ENCODE data around the gene MPL. TPM values are rescaled to one million over a fixed set of nuclear protein-coding genes. Genes with fewer than 3 reads are reported as not detected.

MPL gene
- total and polyA plus RNA-seq, 10 of the 15 experiments (the other 5 are each of a cell fraction or from before 2014, with no cell fraction given), result not detected

DNA sequence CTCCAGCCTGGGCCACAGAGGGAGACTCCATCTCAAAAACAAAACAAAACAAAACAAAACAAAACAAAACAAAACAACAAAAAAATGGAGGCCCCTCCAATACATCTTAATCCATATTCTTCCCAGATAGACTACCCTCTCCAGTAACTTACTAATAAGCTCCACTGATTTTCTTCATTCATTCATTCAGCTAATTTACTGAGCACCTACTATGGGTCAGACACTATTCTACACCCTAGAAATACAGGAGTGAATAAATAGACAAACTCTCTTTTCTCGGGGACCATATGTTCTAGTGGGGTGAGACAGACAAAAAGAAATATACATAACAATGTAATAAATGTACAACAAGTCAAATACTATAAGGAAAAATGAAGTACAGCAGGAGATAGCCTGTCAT, 13.4 kb downstream of the MPL start (continued):
- TF ChIP-seq MEF2B (IDR thresholded peaks at IDR 0.05; ENCODE audit: partially characterized antibody, poor library complexity, severe bottlenecking) (no peak), YBX1 (IDR thresholded peaks at IDR 0.05) (no peak)

DNA sequence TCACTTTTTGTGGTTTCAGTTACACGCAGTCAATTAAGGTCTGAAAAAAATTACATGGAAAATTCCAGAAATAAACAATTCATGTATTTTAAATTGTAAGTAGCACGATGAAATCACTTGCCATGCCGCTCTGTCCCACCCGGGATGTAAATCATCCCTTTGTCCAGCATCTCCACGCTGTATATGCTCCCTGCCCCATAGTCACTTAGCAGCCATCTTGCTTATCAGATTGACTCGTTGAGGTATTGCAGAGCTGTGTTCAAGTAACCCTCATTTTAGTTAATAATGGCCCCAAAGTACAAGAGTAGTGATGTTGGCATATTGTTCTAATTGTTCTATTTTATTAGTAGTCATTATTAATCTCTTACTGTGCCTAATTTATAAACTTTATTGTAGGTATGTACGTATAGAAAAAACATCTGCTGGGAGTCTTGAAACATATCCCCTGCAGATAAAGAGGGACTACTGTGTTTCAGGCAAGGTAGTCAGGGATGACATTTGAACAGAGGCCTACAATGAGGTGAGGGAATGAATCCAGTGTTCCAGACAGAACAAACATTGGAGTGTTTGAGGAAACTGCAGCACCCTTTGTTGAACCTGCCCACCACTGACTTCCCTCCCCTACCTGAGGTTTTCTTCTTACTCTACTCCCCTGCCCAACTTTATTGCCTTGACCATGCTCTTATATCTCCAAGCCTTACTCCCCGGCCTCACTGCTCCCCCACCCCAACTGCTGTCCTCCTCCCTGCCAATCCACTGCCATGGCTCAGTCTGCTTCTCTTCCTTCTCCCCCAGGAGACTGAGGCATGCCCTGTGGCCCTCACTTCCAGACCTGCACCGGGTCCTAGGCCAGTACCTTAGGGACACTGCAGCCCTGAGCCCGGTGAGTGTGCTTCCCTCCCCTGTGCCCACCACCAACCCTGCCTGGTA, 14.1 kb downstream of the MPL start:
- POLR2A ChIA-PET, result no interaction called here
- BruUV-seq (replicated peaks), result no TSS peak
- Histone ChIP-seq H3K27me3 (replicated peaks in 1 of 2; ENCODE audit: control insufficient read depth in 2 of 2, insufficient read depth in 2 of 2, low read length in 1 of 2) (no peaks in the 10 kb centered on the region), H3K9me3 (replicated peaks; ENCODE audit: control insufficient read depth, insufficient read depth, low read length) (no peaks in the 10 kb centered on the region), H3K27ac (ENCODE audit: control insufficient read depth, insufficient read depth) (no peak overlapping the region), H3K79me2 (ENCODE audit: control insufficient read depth, insufficient read depth, low read length) (no peaks in the 10 kb centered on the region), H4K20me1 (ENCODE audit: control insufficient read depth, insufficient read depth) (no peaks in the 10 kb centered on the region), H3K9ac (ENCODE audit: control insufficient read depth, insufficient read depth, low read length) (no peak overlapping the region), H3K4me1 (ENCODE audit: control insufficient read depth, insufficient read depth, low read length) (no peaks in the 10 kb centered on the region), H2AFZ (ENCODE audit: control insufficient read depth, low read depth, low read length) (no peak overlapping the region), H3K36me3 (ENCODE audit: control insufficient read depth in 2 of 2, insufficient read depth in 2 of 2, low read length in 1 of 2) (no peaks in the 10 kb centered on the region), H3K4me3 (no peak overlapping the region), H3K4me2 (ENCODE audit: control insufficient read depth, insufficient read depth) (no peak overlapping the region)
- ATAC-seq (no peak), FAIRE-seq (no peak), DNase-seq (ENCODE audit: low read depth, low spot score) (no peak)
- intact Hi-C loops (cut with micrococcal nuclease; ENCODE audit: unreplicated experiment), result no loop called here
- WGBS (ENCODE audit: insufficient coverage, insufficient replicate concordance, low lambda C conversion rate, missing lambda C conversion rate), result 88% methylated on average over 10 of the region's 10 CpGs
- in situ Hi-C loops (cut with MboI), result no loop called here
- CTCF ChIA-PET, result no interaction called here
- RAD21 ChIA-PET (ENCODE audit: unreplicated experiment), result no interaction called here
- SMC1A ChIA-PET (ENCODE audit: uncharacterized antibody, unreplicated experiment), result no interaction called here
- TF ChIP-seq, protein P1, sequence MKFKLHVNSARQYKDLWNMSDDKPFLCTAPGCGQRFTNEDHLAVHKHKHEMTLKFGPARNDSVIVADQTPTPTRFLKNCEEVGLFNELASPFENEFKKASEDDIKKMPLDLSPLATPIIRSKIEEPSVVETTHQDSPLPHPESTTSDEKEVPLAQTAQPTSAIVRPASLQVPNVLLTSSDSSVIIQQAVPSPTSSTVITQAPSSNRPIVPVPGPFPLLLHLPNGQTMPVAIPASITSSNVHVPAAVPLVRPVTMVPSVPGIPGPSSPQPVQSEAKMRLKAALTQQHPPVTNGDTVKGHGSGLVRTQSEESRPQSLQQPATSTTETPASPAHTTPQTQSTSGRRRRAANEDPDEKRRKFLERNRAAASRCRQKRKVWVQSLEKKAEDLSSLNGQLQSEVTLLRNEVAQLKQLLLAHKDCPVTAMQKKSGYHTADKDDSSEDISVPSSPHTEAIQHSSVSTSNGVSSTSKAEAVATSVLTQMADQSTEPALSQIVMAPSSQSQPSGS (IDR thresholded peaks at IDR 0.05; ENCODE audit: low read length), result no peak
- no peak for TF ChIP-seq SMC3 (IDR thresholded peaks at IDR 0.05; ENCODE audit: borderline replicate concordance, low read length)
- TF ChIP-seq, protein P2, sequence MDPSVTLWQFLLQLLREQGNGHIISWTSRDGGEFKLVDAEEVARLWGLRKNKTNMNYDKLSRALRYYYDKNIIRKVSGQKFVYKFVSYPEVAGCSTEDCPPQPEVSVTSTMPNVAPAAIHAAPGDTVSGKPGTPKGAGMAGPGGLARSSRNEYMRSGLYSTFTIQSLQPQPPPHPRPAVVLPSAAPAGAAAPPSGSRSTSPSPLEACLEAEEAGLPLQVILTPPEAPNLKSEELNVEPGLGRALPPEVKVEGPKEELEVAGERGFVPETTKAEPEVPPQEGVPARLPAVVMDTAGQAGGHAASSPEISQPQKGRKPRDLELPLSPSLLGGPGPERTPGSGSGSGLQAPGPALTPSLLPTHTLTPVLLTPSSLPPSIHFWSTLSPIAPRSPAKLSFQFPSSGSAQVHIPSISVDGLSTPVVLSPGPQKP (IDR thresholded peaks at IDR 0.05; ENCODE audit: low read depth, low read length), result no peak
- no peak for TF ChIP-seq ATF3 (IDR thresholded peaks at IDR 0.05; ENCODE audit: borderline replicate concordance, extremely low read depth, low read depth, low read length)
- TF ChIP-seq E2F4 (IDR thresholded peaks at IDR 0.05; ENCODE audit: low read depth, low read length), result no peak
- no peak for TF ChIP-seq HSF1 (IDR thresholded peaks at IDR 0.05; ENCODE audit: low read depth, low read length)
- TF ChIP-seq MYC (IDR thresholded peaks at IDR 0.05; ENCODE audit: insufficient read depth, insufficient read length, insufficient replicate concordance, low read length, severe bottlenecking), result no peak
- no peak for TF ChIP-seq BACH1 (IDR thresholded peaks at IDR 0.05; ENCODE audit: borderline replicate concordance)
- no peak for TF ChIP-seq KDM1A (IDR thresholded peaks at IDR 0.05; ENCODE audit: borderline replicate concordance)
- no peak for TF ChIP-seq ZZZ3 (IDR thresholded peaks at IDR 0.05; ENCODE audit: control insufficient read depth, insufficient read length, low read depth)
- TF ChIP-seq SIN3A (IDR thresholded peaks at IDR 0.05; ENCODE audit: low read depth, low read length), result no peak
- TF ChIP-seq RBBP5 (conservative IDR thresholded peaks at IDR 0.05), result no peak
- TF ChIP-seq NBN (IDR thresholded peaks at IDR 0.05), result no peak

All from GM12878 (cell line).